Astrocyte of the cerebellum (primary cell): Measurements from ENCODE around the gene MGLL.

Experiments
- DNase-seq: peaks from one replicate; pipeline ENCODE4 v3.0.0-alpha.2; 2011; ENCODE audit warnings: low read depth
- H3K4me3 ChIP-seq: 2 replicates; pipeline ENCODE4 v1.5.1; 2011; ENCODE audit warnings: mild to moderate bottlenecking, low read depth, low read length, moderate library complexity
- CTCF ChIP-seq: IDR thresholded peaks from 2 replicates; pipeline ENCODE4 v1.5.1; 2012; ENCODE audit warnings: low read length, low read depth, moderate library complexity, mild to moderate bottlenecking; ENCODE audit errors: missing control alignments
- in situ Hi-C: cut with HindIII; loops from 2 replicates; pipeline ENCODE4 v1.10.0; 2017; ENCODE audit warnings: low sequenced_read_pairs

Gene MGLL

GRCh38 chr3:127717357-127718244 is 104.7 kb downstream of the MGLL start:
- in situ Hi-C loops: no loop called here
- no peak for DNase-seq
- no peak for TF ChIP-seq CTCF
- no peak overlapping the region for H3K4me3 ChIP-seq

DNA sequence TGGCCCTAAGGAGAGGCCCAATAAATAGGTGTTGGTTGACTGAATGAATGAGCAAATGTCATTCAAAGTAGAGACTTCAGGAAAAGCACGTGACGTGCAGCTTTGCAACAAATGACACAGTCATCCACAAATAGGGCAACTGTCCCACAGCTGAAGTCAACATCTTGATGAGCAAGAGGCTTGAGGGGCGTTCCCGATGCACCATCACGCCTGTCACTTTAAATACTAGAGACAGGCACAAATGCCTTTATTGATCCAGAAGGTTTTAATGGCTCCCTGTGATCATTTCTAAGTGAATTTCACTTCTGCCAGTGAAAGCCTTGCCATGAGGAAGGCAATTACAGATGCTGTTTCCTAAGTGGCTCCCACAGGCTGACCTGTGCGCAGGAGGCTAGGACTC is 105.9 kb downstream of the MGLL start:
- in situ Hi-C loops: no loop called here
- no peak overlapping the region for H3K4me3 ChIP-seq
- DNase-seq: no peak
- TF ChIP-seq CTCF: no peak

- H3K4me3 ChIP-seq: no peak overlapping the region
- in situ Hi-C loops: no loop called here
- no peak for DNase-seq
- no peak for TF ChIP-seq CTCF
Observed at GRCh38 chr3:127715532-127715931, 106.8 kb downstream of the MGLL start.

GRCh38 chr3:127714866-127715265 is 107.4 kb downstream of the MGLL start:
- no peak overlapping the region for H3K4me3 ChIP-seq
- no peak for TF ChIP-seq CTCF
- DNase-seq: no peak
- in situ Hi-C loops: no loop called here

DNA sequence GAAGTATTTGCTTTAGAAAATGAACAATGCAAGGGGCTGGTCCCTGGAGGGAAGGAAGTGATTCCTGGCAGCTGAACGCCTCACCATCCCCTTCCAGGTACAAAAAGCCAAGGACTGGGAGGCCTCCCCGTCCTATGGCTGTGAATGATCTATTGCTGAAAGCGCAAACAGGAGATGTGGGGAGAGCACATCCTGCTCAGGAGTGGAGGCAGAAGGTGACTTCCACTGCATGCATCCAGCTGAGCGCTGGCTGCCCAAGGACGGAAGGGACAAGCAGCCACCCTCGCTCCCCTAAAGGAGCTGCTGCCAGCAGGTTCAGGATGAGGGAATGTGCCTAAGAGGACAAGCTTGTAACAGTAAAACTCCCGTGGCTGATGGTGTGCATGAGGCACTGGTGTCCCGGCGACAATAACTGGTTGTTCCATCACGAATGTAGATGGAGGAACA is 108.2 kb downstream of the MGLL start:
- H3K4me3 ChIP-seq: no peak overlapping the region
- DNase-seq: no peak
- no peak for TF ChIP-seq CTCF
- in situ Hi-C loops: no loop called here

DNA sequence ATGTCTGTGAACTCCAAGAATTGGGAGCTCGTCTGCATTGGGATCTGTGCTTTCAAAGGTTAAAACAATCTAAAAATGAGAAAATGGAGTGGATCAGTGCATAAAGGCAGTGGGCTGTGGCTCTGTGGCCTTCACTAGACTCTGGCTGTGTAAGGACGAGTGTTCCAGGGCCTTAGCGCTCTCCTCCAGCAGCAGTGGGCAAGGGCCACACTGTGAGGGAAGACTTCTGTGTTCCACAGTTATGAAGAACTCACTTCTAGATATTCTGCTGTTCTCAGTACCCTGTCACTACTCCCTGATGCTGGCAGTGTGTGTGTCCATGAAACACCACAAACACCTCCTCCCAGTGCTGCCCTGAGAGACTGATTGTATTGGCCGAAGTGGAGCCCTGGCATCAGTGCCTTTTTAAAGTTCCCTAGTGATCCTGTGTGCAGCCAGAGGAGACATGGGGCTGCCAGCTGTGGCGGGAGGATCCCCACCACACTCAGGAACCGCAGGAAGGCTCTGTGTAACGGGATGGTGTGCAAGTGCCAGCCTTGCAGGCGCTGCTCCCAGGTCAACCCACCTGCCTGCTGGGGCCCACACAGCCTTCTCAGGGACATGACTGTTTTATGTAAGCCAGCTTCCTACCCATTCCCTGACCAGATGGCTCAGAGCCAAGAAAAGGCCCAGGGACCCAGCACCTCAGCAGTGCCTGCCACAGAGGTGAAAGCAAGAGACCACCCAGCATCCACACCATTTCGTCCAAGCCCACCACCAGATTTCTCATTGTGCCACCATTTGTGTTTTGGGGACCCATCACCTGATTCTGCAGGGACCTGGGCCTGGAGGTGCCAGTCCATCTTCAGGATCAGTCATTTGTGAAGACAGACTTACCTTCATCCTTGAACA is 109.2 kb downstream of the MGLL start:
- in situ Hi-C loops: no loop called here
- no peak for DNase-seq
- H3K4me3 ChIP-seq: no peak overlapping the region
- no peak for TF ChIP-seq CTCF
